Uterus (tissue), 4 donors: ENCODE results near the gene AQP9. TPM values are rescaled to one million over a fixed set of nuclear protein-coding genes. Genes with fewer than 3 reads are reported as not detected.
"Not testable (repeated sequence)": the region's sequence is repeated elsewhere in the genome, so short reads cannot be mapped to it uniquely, and the experiment has no call there.

Experiments used
- DNase-seq, 2 donors: peaks; one replicate each; pipeline ENCODE4 v3.0.0-alpha.2; 2019 to 2020
- H3K27ac ChIP-seq, 2 donors: fragments of 200-600 bp; sonication (generic); 1 replicate in 1 of 2; 2 replicates in 1 of 2; pipeline ENCODE4 v1.5.1; 2016 to 2018
- H3K27me3 ChIP-seq, 2 donors: fragments of 200-600 bp; sonication (generic); one replicate each; pipeline ENCODE4 v1.5.1; 2018 to 2019; ENCODE audit warnings: control low read depth in 1 of 2
- H3K36me3 ChIP-seq, 2 donors: fragments of 200-600 bp; sonication (generic); one replicate each; pipeline ENCODE4 v1.5.1; 2019; ENCODE audit warnings: control low read depth in 1 of 2
- H3K4me1 ChIP-seq, 2 donors: fragments of 200-600 bp; sonication (generic); one replicate each; pipeline ENCODE4 v1.5.1; 2018 to 2019; ENCODE audit warnings: control low read depth in 1 of 2
- H3K4me3 ChIP-seq, 2 donors: fragments of 200-600 bp; sonication (generic); 1 replicate in 1 of 2; 2 replicates in 1 of 2; pipeline ENCODE4 v1.5.1; 2018 to 2019; ENCODE audit warnings: mild to moderate bottlenecking in 1 of 2
- H3K9me3 ChIP-seq, 2 donors: fragments of 200-600 bp; sonication (generic); one replicate each; pipeline ENCODE4 v1.5.1; 2019; ENCODE audit warnings: control low read depth in 1 of 2
- CTCF ChIP-seq, 4 experiments: fragments of 200-600 bp in 2 of 4; fragments of 450-650 bp in 2 of 4; sonication (generic) in 2 of 4; IDR thresholded peaks; one replicate each; pipeline ENCODE4 v1.5.1; 2016 to 2019; ENCODE audit warnings: antibody characterized with exemption in 4 of 4, mild to moderate bottlenecking in 2 of 4, moderate library complexity in 1 of 4
- POLR2A ChIP-seq, 2 donors: fragments of 450-650 bp; IDR thresholded peaks; one replicate each; pipeline ENCODE4 v1.6.1; 2016; ENCODE audit warnings: antibody characterized with exemption in 2 of 2, mild to moderate bottlenecking in 1 of 2, moderate library complexity in 1 of 2
- intact Hi-C: fragments of 100-400 bp; cut with DNase I; formaldehyde crosslinking; loops from one replicate; pipeline ENCODE4 v1.15.1; 2023; ENCODE audit warnings: low total_unique reads
- total RNA-seq, 4 donors: library from RNA; depleted of rRNA in 3 of 4; stranded (reverse); fragments of >200 nt in 3 of 4; gene quantifications; one replicate each; pipeline versions ENCODE4 v1.1.0 to v1.2.4, GENCODE V29; 2014 to 2023
- donor health status: DM: yes; HTN: yes; CAD: no.

The AQP9 gene
- total RNA-seq, 4 donors from 2014 or later, result 0.51 to 1.5 (median 0.64) TPM

GRCh38 chr15:58109419-58109818, 28.8 kb upstream of the AQP9 start:
- DNase-seq, result no peak
- Histone ChIP-seq H3K36me3 (no peaks in the 10 kb centered on the region), H3K27me3 (no peaks in the 10 kb centered on the region), H3K4me1 (no peaks in the 10 kb centered on the region), H3K4me3 (no peak overlapping the region), H3K27ac (no peak overlapping the region), H3K9me3 (no peaks in the 10 kb centered on the region)
- TF ChIP-seq POLR2A (IDR thresholded peaks at IDR 0.05) (no peak), CTCF (IDR thresholded peaks at IDR 0.05) (no peak)
- intact Hi-C loops, result no loop called here

GRCh38 chr15:58110999-58111717, 27.0 kb upstream of the AQP9 start:
- intact Hi-C loops, result no loop called here
- TF ChIP-seq CTCF (IDR thresholded peaks at IDR 0.05), result no peak
- no peak for TF ChIP-seq POLR2A (IDR thresholded peaks at IDR 0.05)
- Histone ChIP-seq H3K27me3 (no peaks in the 10 kb centered on the region), H3K36me3 (no peaks in the 10 kb centered on the region), H3K4me3 (no peak overlapping the region), H3K27ac (no peak overlapping the region), H3K4me1 (no peaks in the 10 kb centered on the region), H3K9me3 (no peaks in the 10 kb centered on the region)
- no peak for DNase-seq

GRCh38 chr15:58111718-58112104, 26.5 kb upstream of the AQP9 start:
- H3K9me3 ChIP-seq, result no peaks in the 10 kb centered on the region
- H3K36me3 ChIP-seq, result no peaks in the 10 kb centered on the region
- H3K27ac ChIP-seq, result no peak overlapping the region
- no peaks in the 10 kb centered on the region for H3K27me3 ChIP-seq
- no peak for DNase-seq
- H3K4me1 ChIP-seq, result no peaks in the 10 kb centered on the region
- intact Hi-C loops, result no loop called here
- no peak overlapping the region for H3K4me3 ChIP-seq
- no peak for TF ChIP-seq POLR2A (IDR thresholded peaks at IDR 0.05)
- TF ChIP-seq CTCF (IDR thresholded peaks at IDR 0.05), result no peak

- DNase-seq, H3K36me3 ChIP-seq, H3K27ac ChIP-seq, H3K4me3 ChIP-seq, intact Hi-C loops, H3K9me3 ChIP-seq, H3K27me3 ChIP-seq, H3K4me1 ChIP-seq: not testable (repeated sequence)
Observed at GRCh38 chr15:58113358-58113757, 24.8 kb upstream of the AQP9 start.

- no peak for TF ChIP-seq POLR2A (IDR thresholded peaks at IDR 0.05)
- no peak for TF ChIP-seq CTCF (IDR thresholded peaks at IDR 0.05)
- no peaks in the 10 kb centered on the region for H3K4me1 ChIP-seq
- no peak overlapping the region for H3K27ac ChIP-seq
- DNase-seq, result no peak
- H3K9me3 ChIP-seq, result no peaks in the 10 kb centered on the region
- no peaks in the 10 kb centered on the region for H3K27me3 ChIP-seq
- no peaks in the 10 kb centered on the region for H3K36me3 ChIP-seq
- intact Hi-C loops, result no loop called here
- no peak overlapping the region for H3K4me3 ChIP-seq
Observed at GRCh38 chr15:58114388-58114787, 23.8 kb upstream of the AQP9 start.

GRCh38 chr15:58114812-58115211, 23.4 kb upstream of the AQP9 start:
- no peak for DNase-seq
- Histone ChIP-seq H3K4me1 (no peaks in the 10 kb centered on the region), H3K36me3 (no peaks in the 10 kb centered on the region), H3K27me3 (no peaks in the 10 kb centered on the region), H3K4me3 (no peak overlapping the region), H3K27ac (no peak overlapping the region), H3K9me3 (no peaks in the 10 kb centered on the region)
- no peak for TF ChIP-seq CTCF (IDR thresholded peaks at IDR 0.05)
- no peak for TF ChIP-seq POLR2A (IDR thresholded peaks at IDR 0.05)
- intact Hi-C loops, result no loop called here
